SH-SY5Y (cell line): ENCODE results near the gene HOXB4.

ENCODE experiments used
- GATA2 ChIP-seq: IDR thresholded peaks from 2 replicates; pipeline ENCODE4 v1.6.1; 2011; ENCODE audit warnings: mild to moderate bottlenecking, low read depth, low read length
- GATA3 ChIP-seq: IDR thresholded peaks from 2 replicates; pipeline ENCODE4 v1.6.1; 2011; ENCODE audit warnings: low read depth, mild to moderate bottlenecking, low read length, moderate library complexity

DNA sequence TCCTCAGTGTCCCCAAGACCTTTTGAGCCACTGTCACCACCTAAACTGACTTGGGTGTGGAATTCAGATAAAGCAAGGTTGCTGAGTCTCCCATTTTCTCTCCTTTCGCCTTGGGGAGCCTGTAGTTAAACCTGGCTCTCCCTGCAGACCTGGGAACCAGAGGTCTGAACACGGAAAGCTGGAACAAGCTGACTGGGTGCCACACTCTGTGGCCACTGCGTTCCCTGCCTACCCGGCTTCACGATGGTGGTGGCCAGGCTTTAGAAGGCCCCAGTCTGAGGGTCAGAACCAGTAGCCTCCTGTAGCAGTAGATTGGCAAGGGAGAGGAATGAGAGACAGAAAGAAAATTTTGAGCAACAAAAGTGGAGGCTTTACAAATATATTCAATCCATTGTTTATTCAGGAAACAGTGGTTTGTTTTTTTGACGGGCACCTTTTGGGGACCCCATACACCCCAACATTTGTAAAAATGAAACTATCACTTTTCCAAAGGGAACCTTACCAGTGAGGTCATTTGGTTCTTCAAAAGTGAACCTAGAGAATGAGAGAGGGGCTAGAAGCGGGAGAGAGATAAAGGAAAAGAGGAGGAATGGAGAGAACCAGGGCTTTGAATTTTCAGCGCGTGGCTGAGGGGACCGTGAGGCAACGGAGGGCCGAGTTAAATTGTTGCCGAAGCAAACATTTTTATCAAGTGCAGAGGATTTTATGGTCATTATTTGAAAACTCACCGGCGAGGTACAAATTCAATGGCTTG is 38.7 kb upstream of the HOXB4 start:
- no peak for TF ChIP-seq GATA2
- no peak for TF ChIP-seq GATA3
